T-helper 1 cell treated with Interleukin-12 subunit alpha and Interleukin-12 subunit beta and Interleukin-4 antibody, amounts not matched to agents 30 ng/mL and 1 ng/mL, for 36 hours (primary cell): ENCODE results near the gene TTLL5. TPM values are rescaled to one million over a fixed set of nuclear protein-coding genes. Genes with fewer than 3 reads are reported as not detected.

Experiments used
- intact Hi-C: fragments of 100-400 bp; cut with micrococcal nuclease; formaldehyde crosslinking; loops from one replicate; pipeline ENCODE4 v1.15.1; 2024
- total RNA-seq: library from RNA; stranded (reverse); gene quantifications from 2 replicates; pipeline ENCODE4 v1.2.3, GENCODE V29; 2022

Gene TTLL5
- total RNA-seq, 1 donor from 2014 or later = 31.7 TPM

DNA sequence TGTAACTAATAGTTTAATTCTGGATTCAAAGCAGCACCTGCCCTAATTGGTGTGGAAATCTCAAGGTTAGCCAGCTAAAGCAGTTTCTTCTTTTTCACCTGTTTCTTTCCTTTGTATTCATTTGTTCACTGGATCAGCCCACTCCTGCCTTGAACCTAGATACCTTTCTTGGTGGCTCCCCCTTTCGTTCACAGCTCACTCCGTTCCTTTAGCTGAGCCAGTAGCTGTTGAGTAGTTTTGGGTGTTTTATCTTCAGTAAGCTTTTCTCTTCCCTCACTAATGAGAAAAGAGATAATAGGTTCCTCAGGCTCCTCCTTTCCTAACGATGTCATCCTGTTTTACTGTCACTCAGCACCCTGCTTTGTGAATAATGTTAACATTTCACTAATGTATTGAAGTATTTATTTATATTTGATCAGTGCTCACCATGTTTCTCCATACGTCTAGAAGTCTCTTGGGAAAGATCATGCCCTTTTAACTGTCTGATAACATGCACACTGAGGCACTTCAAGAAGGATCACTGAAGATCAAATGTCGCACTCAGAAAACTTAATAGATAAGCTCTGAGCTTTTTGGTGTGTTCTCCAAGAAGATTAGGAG lies 199.6 kb downstream of the TTLL5 start:
- intact Hi-C loops = loop anchor here (10.0 kb wide), 1 partner anchor 156 kb away; no protein-coding TSS in a partner anchor

- intact Hi-C loops = loop anchor here (10.0 kb wide), 1 partner anchor 156 kb away; no protein-coding TSS in a partner anchor
Measured at GRCh38 chr14:75861161-75861621, 200.1 kb downstream of the TTLL5 start.

GRCh38 chr14:75863221-75863620 lies 202.2 kb downstream of the TTLL5 start:
- intact Hi-C loops = loop anchor here (10.0 kb wide), 1 partner anchor 158 kb away; no protein-coding TSS in a partner anchor

GRCh38 chr14:75864352-75864751 lies 203.3 kb downstream of the TTLL5 start:
- intact Hi-C loops = loop anchor here (10.0 kb wide), 1 partner anchor 160 kb away; no protein-coding TSS in a partner anchor

- intact Hi-C loops = loop anchor here (10.0 kb wide), 1 partner anchor 161 kb away; no protein-coding TSS in a partner anchor
Measured at GRCh38 chr14:75865531-75865930, 204.5 kb downstream of the TTLL5 start.

GRCh38 chr14:75866970-75867369 lies 205.9 kb downstream of the TTLL5 start:
- intact Hi-C loops = loop anchor here (10.0 kb wide), 1 partner anchor 162 kb away; no protein-coding TSS in a partner anchor

GRCh38 chr14:75871181-75871880 lies 210.3 kb downstream of the TTLL5 start:
- intact Hi-C loops = no loop called here

GRCh38 chr14:75875958-75876357 lies 214.9 kb downstream of the TTLL5 start:
- intact Hi-C loops = no loop called here

GRCh38 chr14:75876530-75876929 lies 215.5 kb downstream of the TTLL5 start:
- intact Hi-C loops = no loop called here

- intact Hi-C loops = no loop called here
Measured at GRCh38 chr14:75877292-75877691, 216.2 kb downstream of the TTLL5 start.

- intact Hi-C loops = no loop called here
Measured at GRCh38 chr14:75877884-75878283, 216.8 kb downstream of the TTLL5 start.

- intact Hi-C loops = no loop called here
Measured at GRCh38 chr14:75879031-75879430, 218.0 kb downstream of the TTLL5 start.

- intact Hi-C loops = loop anchor here (1.0 kb wide), 1 partner anchor 171 kb away; no protein-coding TSS in a partner anchor
Measured at GRCh38 chr14:75880512-75880911, 219.5 kb downstream of the TTLL5 start.

DNA sequence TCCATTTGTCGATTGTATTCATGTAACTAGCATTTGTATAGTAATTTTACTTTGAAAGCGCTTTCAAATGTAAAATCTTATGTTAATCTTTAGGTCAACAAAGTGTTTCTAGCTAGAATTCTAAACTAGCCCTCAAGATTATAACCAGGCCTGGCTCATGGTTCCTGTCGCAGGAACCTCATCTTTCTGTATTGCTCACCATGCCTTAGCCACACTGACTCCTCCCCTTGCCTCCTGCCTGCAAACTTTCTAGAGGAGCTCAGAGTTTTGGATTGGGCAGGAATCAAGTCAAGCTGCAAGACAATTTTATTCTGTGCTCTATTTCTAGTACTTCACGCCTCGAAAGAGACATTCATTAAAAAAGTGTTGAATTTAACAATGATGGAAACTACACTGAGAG lies 220.9 kb downstream of the TTLL5 start:
- intact Hi-C loops = no loop called here

DNA sequence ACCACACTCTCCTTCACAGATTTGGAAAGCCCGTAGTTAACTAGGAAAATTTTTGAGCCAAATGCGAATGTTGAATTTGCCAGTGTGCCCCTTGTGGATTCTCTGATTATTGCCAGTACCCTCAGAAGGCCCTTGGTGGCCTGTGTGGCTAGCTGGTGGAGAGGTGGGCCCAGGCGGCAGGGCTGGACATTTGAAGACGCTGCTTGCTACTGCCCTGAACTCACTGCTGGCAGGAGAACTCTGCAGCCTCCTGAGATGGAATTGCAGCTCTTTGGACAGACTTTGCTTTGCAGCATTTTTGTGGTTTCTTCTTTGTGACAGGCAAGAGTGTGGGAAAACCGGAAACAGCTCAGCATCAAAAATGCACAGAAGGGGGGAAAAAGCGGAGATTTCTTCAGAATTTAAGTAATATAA lies 223.2 kb downstream of the TTLL5 start:
- intact Hi-C loops = no loop called here

DNA sequence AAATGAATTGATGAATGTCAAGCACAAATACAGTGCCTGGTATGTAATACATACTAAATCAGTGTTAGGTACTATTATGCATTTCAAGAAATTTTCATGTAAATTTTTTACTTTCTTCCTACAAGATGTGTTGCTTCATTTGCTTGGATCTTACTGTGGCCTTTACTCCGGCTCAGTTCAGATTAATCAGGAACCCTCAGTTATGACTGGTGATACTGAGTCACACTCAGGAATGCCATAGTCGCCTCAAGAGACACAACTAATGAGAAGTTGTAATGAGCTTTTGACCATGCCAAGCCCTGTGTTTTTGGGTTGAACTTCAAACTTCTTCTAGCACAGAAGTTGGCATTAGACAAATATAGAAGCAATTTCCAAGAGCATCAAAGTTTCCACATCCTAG lies 224.8 kb downstream of the TTLL5 start:
- intact Hi-C loops = no loop called here

- intact Hi-C loops = no loop called here
Measured at GRCh38 chr14:75886636-75887348, 225.7 kb downstream of the TTLL5 start.

- intact Hi-C loops = no loop called here
Measured at GRCh38 chr14:75888945-75889344, 227.9 kb downstream of the TTLL5 start.

DNA sequence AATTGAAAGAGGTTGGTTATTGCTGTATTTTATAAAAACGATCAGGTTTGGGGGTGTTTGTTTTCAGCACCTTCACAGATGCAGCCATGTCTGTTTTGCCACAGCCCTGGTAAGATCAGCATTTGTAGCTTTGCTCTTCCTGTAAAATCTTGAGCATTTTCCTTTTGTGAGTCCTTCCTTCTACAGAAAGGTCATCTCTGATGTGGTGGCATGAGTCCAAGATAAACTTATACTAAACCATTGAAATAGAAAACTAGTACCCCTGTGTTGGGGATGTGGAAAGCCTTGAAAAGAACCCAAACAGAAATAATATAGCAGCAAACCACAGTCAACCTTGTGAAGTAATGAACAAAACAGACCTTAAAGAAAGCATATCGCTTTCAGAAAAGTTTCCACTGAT lies 235.3 kb downstream of the TTLL5 start:
- intact Hi-C loops = no loop called here

- intact Hi-C loops = loop anchor here (10.0 kb wide), 1 partner anchor 480 kb away; no protein-coding TSS in a partner anchor
Measured at GRCh38 chr14:75904311-75904710, 243.3 kb downstream of the TTLL5 start.

DNA sequence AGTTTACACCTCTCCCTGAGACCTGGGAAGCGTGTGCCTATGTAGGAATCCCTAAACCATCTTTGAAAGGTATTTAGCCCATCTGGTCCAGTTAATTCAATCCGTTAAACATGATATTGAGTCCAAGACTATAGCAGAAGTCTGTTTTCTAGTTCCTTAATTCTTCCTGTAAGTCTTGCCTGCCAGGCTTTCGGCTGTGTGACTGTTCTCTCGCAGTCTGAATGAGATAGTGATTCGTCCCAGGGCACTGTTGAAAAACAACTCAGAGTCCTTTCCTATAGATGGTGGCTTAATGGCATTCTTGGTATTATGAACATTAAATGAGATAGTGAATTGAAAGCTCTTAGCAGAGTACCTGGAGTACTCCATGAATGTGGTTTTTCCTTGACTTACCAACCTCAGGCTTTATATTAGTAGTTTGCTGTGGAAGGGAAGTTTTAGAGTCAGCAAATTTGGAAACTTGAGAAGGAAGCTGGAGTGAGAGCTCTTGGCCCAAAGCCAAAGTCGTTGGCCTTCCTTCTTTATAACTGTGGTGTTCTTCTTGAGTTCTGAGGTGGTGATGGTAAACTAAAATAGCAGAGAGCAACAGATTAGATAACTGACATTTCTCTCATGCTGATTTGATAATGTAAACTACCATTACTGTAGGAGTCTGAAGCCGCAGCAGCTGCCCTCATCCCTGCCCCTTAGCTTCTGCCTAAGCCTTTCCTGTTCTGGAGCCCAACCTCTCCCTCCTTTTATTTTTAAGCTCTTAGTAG lies 244.3 kb downstream of the TTLL5 start:
- intact Hi-C loops = loop anchor here (10.0 kb wide), 1 partner anchor 479 kb away; no protein-coding TSS in a partner anchor
